ENCODE measurements around the gene ZBTB11. TPM values are rescaled to one million over a fixed set of nuclear protein-coding genes. Genes with fewer than 3 reads are reported as not detected.
A peak's percentile ranks its signal among the peaks of the same experiment; 100 is the strongest.

ZBTB11 gene
- polyA plus RNA-seq, 1 donor from 2014 or later, result 13.8 TPM

- H3K27me3 Mint-ChIP-seq, result peaks cover 2% of the 10 kb centered on the region
- no peaks in the 10 kb centered on the region for H3K9me3 Mint-ChIP-seq
- H3K4me3 Mint-ChIP-seq, result peak overlapping the region; percentile 94 to 99 (median 96)
- H3K27ac Mint-ChIP-seq, result peak overlapping the region; percentile 95 to 100 (median 98)
- H3K36me3 Mint-ChIP-seq, result peaks cover 3% of the 10 kb centered on the region
- H3K4me1 Mint-ChIP-seq, result peaks cover 24 to 30% (median 27%) of the 10 kb centered on the region in 3 donors
These were observed 729 bp upstream of the ZBTB11 start for GRCh38 chr3:101677436-101678286.

GRCh38 chr3:101676216-101676764 is 642 bp downstream of the ZBTB11 start:
- Mint-ChIP-seq H3K36me3 (peaks cover 4% of the 10 kb centered on the region), H3K4me1 (peaks cover 24 to 39% (median 34%) of the 10 kb centered on the region in 3 donors), H3K4me3 (peak overlapping the region; percentile 94 to 99 (median 96)), H3K9me3 (no peaks in the 10 kb centered on the region), H3K27ac (peak overlapping the region; percentile 95 to 100 (median 98)), H3K27me3 (peaks cover 2% of the 10 kb centered on the region)

GRCh38 chr3:101675709-101676215 is 1.2 kb downstream of the ZBTB11 start:
- no peaks in the 10 kb centered on the region for H3K9me3 Mint-ChIP-seq
- H3K4me3 Mint-ChIP-seq, result peak overlapping the region; percentile 94 to 99 (median 96)
- peak overlapping the region; percentile 95 to 100 (median 98) for H3K27ac Mint-ChIP-seq
- peaks cover 24 to 40% (median 36%) of the 10 kb centered on the region in 3 donors for H3K4me1 Mint-ChIP-seq
- H3K36me3 Mint-ChIP-seq, result peaks cover 4% of the 10 kb centered on the region
- peaks cover 2% of the 10 kb centered on the region for H3K27me3 Mint-ChIP-seq

GRCh38 chr3:101674518-101674917 is 2.4 kb downstream of the ZBTB11 start:
- Mint-ChIP-seq H3K4me3 (peak overlapping the region in 2 of 4 donors; percentile 60 to 94), H3K9me3 (no peaks in the 10 kb centered on the region), H3K27me3 (peaks cover 2% of the 10 kb centered on the region), H3K27ac (peak overlapping the region in 2 of 3 donors; percentile 43 to 95), H3K36me3 (peaks cover 10% of the 10 kb centered on the region), H3K4me1 (peaks cover 24 to 37% (median 36%) of the 10 kb centered on the region in 3 donors)

GRCh38 chr3:101673953-101674352 is 3.0 kb downstream of the ZBTB11 start:
- H3K4me3 Mint-ChIP-seq, result peak overlapping the region in 3 of 4 donors; percentile 60 to 79 (median 65)
- peaks cover 24 to 37% (median 36%) of the 10 kb centered on the region in 3 donors for H3K4me1 Mint-ChIP-seq
- peaks cover 10% of the 10 kb centered on the region for H3K36me3 Mint-ChIP-seq
- peak overlapping the region in 2 of 3 donors; percentile 80 to 85 for H3K27ac Mint-ChIP-seq
- H3K9me3 Mint-ChIP-seq, result no peaks in the 10 kb centered on the region
- peaks cover 2% of the 10 kb centered on the region for H3K27me3 Mint-ChIP-seq

GRCh38 chr3:101671014-101671413 is 5.9 kb downstream of the ZBTB11 start:
- no peaks in the 10 kb centered on the region for H3K27me3 Mint-ChIP-seq
- H3K27ac Mint-ChIP-seq, result peak overlapping the region in 1 of 3 donors; percentile 9

GRCh38 chr3:101667844-101668243 is 9.1 kb downstream of the ZBTB11 start:
- peak overlapping the region in 1 of 4 donors; percentile 3 for H3K4me3 Mint-ChIP-seq
- H3K27me3 Mint-ChIP-seq, result no peaks in the 10 kb centered on the region
- H3K4me1 Mint-ChIP-seq, result peaks cover 8 to 29% (median 14%) of the 10 kb centered on the region in 3 donors
- peak overlapping the region in 1 of 3 donors; percentile 53 for H3K27ac Mint-ChIP-seq
- H3K9me3 Mint-ChIP-seq, result no peaks in the 10 kb centered on the region
- peaks cover 22% of the 10 kb centered on the region for H3K36me3 Mint-ChIP-seq

More at GRCh38 chr3:101671014-101671413, 5.9 kb downstream of the ZBTB11 start:
- no peak overlapping the region for H3K4me3 Mint-ChIP-seq
- H3K9me3 Mint-ChIP-seq, result no peaks in the 10 kb centered on the region
- H3K36me3 Mint-ChIP-seq, result peaks cover 16% of the 10 kb centered on the region
- peaks cover 26 to 43% (median 33%) of the 10 kb centered on the region in 3 donors for H3K4me1 Mint-ChIP-seq

GRCh38 chr3:101667331-101667730 is 9.6 kb downstream of the ZBTB11 start:
- no peaks in the 10 kb centered on the region for H3K9me3 Mint-ChIP-seq
- peaks cover 8 to 24% (median 9%) of the 10 kb centered on the region in 3 donors for H3K4me1 Mint-ChIP-seq

GRCh38 chr3:101665851-101666250 is 11.1 kb downstream of the ZBTB11 start:
- H3K27ac Mint-ChIP-seq, result peak overlapping the region in 1 of 3 donors; percentile 16
- no peak overlapping the region for H3K4me3 Mint-ChIP-seq
- no peaks in the 10 kb centered on the region for H3K27me3 Mint-ChIP-seq
- H3K4me1 Mint-ChIP-seq, result peaks cover 5 to 11% (median 8%) of the 10 kb centered on the region in 3 donors
- H3K9me3 Mint-ChIP-seq, result no peaks in the 10 kb centered on the region
- peaks cover 22% of the 10 kb centered on the region for H3K36me3 Mint-ChIP-seq

More at GRCh38 chr3:101667331-101667730, 9.6 kb downstream of the ZBTB11 start:
- Mint-ChIP-seq H3K27me3 (no peaks in the 10 kb centered on the region), H3K27ac (no peak overlapping the region), H3K4me3 (no peak overlapping the region), H3K36me3 (peaks cover 21% of the 10 kb centered on the region)

GRCh38 chr3:101665357-101665756 is 11.6 kb downstream of the ZBTB11 start:
- H3K27ac Mint-ChIP-seq, result peak overlapping the region in 1 of 3 donors; percentile 16
- H3K36me3 Mint-ChIP-seq, result peaks cover 22% of the 10 kb centered on the region
- peaks cover 7 to 9% (median 8%) of the 10 kb centered on the region in 3 donors for H3K4me1 Mint-ChIP-seq
- H3K9me3 Mint-ChIP-seq, result no peaks in the 10 kb centered on the region
- H3K4me3 Mint-ChIP-seq, result no peak overlapping the region
- no peaks in the 10 kb centered on the region for H3K27me3 Mint-ChIP-seq

- H3K9me3 Mint-ChIP-seq, result no peaks in the 10 kb centered on the region
- H3K27ac Mint-ChIP-seq, result no peak overlapping the region
- H3K4me1 Mint-ChIP-seq, result peaks cover 0 to 3% (median 0%) of the 10 kb centered on the region in 3 donors
- H3K36me3 Mint-ChIP-seq, result peaks cover 18% of the 10 kb centered on the region
- H3K27me3 Mint-ChIP-seq, result no peaks in the 10 kb centered on the region
- H3K4me3 Mint-ChIP-seq, result peak overlapping the region in 1 of 4 donors; percentile 24
These were observed 16.2 kb downstream of the ZBTB11 start for GRCh38 chr3:101660714-101661113.

- Mint-ChIP-seq H3K27ac (no peak overlapping the region), H3K36me3 (peaks cover 12% of the 10 kb centered on the region), H3K4me3 (no peak overlapping the region), H3K9me3 (no peaks in the 10 kb centered on the region), H3K27me3 (no peaks in the 10 kb centered on the region), H3K4me1 (peaks cover 0 to 3% (median 0%) of the 10 kb centered on the region in 3 donors)
These were observed 20.3 kb downstream of the ZBTB11 start for GRCh38 chr3:101656651-101657050.

- Mint-ChIP-seq H3K36me3 (peaks cover 2% of the 10 kb centered on the region), H3K4me3 (no peak overlapping the region), H3K4me1 (peaks cover 0 to 7% (median 0%) of the 10 kb centered on the region in 3 donors), H3K9me3 (no peaks in the 10 kb centered on the region), H3K27me3 (no peaks in the 10 kb centered on the region), H3K27ac (no peak overlapping the region)
These were observed 30.2 kb downstream of the ZBTB11 start for GRCh38 chr3:101646726-101647125.

GRCh38 chr3:101643861-101644613 is 32.9 kb downstream of the ZBTB11 start:
- H3K36me3 Mint-ChIP-seq, result peaks cover 2% of the 10 kb centered on the region
- H3K27me3 Mint-ChIP-seq, result no peaks in the 10 kb centered on the region
- no peak overlapping the region for H3K4me3 Mint-ChIP-seq
- H3K27ac Mint-ChIP-seq, result no peak overlapping the region
- H3K4me1 Mint-ChIP-seq, result peaks cover 0 to 7% (median 0%) of the 10 kb centered on the region in 3 donors
- H3K9me3 Mint-ChIP-seq, result no peaks in the 10 kb centered on the region

Measured in IgD-negative memory B cell (primary cell).